NOMO-1 (cell line): Measurements from ENCODE around the gene KMT2D.

Experiments
- DNase-seq, 2 experiments: peaks; one replicate each; lab custom pipeline; 2025; ENCODE audit not compliant: unreplicated experiment in 2 of 2; lab: John Stamatoyannopoulos, UW

The KMT2D gene

DNA sequence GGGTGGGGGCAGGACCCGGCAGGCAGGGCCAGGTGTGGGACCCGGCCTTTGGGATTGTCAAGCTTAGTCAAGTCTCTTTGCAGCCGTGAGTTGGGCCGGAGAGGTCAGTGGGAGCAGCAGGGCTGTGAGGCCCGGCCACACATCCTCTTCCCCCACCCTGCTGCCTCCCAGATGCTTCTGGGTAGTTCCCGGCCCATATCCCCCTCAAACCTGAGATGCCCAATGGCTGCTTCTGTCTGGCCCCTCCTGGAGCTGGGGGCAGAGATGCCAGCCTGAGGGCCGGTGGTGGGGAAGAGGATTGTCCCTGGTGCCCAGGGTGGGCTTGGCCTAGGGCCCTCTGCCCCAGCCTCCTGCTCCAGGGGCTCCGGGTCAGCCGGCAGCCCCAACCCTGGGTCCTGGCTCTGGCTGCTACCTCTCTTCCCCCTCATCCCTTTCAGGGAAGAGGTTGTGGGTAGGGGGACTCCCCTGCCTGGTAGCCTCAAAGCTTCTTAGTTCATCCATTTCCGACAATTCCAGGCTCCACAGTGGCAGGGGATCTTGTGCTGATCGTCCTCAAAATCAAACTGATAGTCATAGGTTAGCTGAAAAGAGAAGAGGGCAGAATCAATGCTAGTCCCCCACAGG lies 39.2 kb downstream of the KMT2D start:
- no peak for DNase-seq

DNA sequence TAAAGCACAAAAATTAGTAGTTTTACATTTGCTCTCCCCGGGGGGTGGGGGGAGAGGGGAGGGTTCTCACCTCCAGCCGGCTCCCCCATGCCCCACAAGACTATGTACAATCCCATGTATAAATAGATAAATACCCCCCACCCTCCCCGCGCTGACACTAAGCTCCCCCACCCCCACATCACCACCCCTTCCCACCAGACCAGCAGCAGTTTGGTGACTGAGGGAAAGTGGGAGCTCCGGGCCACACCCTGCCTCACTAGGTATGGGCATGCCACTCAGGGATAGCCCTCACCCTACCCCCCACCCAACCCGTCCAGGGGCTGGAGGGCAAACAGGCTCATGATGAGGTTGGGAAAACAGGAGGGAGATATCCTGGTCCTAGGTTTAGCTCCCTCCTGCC lies 40.2 kb downstream of the KMT2D start:
- no peak for DNase-seq

DNA sequence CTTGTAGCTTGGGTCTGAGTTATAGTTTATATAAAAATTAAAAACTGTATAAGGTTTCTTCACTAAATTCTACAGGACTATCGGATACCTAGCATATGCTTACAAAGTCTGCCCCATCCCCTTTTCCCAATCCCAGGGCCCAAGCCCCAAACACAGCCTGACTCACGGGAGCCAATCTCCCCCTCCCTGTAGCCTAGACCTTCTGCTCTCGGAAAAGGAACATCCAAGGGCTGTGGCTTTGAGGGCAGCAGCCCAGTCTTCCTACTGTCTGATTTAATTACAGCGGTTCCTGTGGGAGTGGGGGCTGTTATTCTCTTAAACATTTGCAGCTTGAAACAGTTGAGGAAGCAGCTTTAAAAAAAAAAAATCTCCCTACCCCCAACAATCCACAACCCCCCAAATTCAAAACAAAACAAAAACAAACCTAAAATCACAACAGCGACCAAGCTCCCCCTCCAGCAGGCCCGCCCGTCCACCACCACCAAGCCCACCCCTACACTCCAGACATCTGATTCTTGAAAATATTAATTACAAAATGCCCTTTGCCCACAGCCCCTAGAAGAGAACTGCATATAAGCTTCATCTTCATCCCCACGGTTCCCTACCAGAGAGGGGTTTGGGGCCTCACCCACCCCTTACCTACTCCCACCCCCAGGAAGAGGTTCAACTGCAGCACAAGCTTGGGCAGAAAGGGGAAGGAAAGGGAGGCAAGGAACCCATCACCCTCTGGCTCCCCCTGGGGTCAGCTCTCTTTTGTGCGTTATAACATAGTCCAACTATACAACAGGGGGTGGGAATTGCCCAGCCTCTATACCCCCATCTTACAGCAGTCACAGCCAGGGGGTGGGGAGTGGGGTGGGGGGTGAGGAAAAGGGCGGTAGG lies 40.9 kb downstream of the KMT2D start:
- DNase-seq, result peak; percentile 73 to 83

DNA sequence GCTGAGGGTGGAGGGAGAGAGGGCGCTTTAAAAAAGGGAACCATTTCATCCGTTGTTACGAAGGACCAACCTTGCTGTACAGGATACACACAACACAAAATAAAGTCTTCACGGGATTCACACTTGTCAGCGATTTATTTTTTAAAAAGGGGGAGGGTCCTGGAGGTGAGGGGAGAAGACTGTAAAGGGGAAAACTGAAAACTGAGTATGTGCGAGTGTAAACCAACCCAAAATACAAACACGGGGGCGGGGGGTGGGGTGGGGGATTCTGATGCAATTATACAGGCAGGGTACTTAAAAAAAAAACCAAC lies 41.5 kb downstream of the KMT2D start:
- no peak for DNase-seq

DNA sequence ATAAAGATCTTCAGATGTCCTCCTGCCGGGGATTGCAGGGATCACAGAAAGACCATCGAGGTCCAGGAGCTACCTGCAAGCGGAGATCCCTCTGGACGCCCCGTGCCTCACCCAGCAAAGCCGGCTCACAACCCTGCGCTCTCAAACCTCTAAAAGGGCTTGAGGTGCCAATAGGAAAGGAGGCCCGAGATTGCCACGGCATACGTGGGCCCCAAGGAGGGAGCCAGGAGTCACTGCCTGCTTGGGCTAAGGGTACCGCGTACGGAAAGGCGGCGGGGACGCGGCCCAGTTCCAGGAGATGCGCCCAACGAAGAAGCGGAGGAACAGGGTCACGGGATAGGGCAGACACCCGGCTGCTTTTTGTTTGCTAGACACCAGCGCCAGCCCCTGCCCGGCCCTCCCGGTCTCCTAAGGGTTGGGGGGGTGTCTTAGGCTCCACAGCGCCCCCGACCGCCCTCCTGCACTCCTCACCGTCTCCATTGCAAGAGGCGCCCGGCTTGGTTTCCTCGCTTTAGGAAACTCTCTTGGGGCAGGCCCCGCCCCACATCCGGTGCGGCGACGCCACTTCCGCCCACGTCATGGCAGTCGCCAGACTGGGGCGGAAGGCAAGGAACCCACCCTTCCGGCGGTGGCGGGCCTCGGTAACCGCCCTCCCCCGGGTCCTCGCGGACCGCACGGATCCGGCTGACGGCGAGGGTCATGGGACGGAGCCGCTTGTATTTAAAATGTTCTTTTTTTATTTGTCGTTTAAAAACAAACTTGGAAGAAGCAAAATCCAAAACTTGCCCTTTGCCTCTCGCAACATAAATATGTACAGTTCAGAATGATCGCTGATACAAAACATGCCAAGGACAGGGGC lies 42.1 kb downstream of the KMT2D start, which contains the start of gene PRKAG1:
TSS of gene PRKAG1 (minus strand) at position 516 of the 859 bp plus-strand sequence. CDS start at position 480, 36 bp downstream.
- peak; percentile 96 to 98 for DNase-seq

DNA sequence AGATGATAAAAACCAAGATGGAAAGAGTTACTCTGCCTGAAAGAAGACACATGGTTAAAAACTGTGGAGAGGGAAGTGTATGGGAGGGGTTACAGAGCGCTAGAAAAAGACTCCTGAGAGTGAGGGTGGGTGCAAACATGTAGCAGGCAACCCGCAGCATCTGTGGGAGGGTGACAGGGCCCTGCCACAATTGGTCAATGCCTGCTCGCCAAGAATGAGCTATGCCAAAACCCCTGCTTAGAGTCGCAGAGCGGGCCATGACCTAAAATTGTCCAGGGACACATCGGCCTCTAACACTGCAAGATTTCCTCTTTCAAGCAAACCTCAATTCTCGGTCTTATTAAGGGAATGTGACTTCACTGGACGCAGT lies 42.7 kb downstream of the KMT2D start:
- peak; percentile 29 to 31 for DNase-seq

DNA sequence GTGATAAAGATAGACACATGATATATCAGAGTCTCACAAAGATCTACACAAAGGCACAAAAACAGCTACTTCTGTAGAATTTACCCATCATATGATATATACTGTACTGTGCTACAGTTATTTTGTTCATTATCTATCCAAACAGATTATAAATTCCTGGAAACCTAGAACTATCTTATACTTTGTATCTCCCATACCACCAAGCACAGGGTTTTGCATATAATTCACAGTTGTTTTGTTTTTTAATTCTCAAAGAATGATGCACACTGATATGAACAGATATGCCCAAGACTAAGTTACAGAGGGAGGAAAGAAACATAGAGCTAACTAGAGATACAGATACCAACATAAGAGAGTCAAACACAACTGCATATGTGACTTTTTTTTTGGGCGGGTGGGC lies 45.4 kb downstream of the KMT2D start:
- DNase-seq, result no peak

DNA sequence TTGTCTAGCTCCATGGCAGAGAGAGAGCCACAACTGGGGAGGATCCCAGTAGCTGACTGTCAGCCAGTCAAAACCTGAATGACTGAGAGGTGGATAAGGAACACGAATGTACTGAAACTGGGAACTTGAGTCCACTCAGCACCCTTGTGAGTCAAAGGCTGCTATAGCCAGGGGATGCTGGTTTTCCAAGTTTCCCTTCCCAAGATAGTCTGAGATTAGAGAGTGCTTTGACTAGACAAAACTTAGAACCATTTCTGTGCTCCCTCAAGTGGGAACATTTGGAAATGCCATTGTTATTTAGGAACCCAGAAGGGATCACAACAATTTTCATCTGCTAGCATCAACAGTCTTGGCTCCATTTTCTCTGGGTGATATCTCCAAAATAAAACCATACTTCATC lies 46.0 kb downstream of the KMT2D start:
- no peak for DNase-seq

DNA sequence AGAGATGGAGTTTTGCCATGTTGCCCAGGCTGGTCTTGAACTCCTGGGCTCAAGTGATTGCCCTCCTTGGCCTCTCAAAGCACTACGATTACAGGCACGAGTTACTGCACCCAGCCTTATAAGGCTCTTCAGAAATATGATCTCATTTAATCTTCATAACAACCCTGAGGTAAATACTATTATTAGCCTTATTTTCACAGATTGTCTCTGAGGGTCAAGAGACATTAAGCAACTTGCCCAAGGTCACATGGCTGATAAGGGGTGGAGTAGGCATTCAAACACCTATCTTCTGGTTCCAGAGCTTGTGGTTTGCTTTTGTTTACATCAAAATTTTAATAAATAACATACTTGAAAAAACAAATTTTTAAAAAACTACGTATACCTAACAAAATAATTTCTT lies 47.2 kb downstream of the KMT2D start:
- DNase-seq, result no peak

DNA sequence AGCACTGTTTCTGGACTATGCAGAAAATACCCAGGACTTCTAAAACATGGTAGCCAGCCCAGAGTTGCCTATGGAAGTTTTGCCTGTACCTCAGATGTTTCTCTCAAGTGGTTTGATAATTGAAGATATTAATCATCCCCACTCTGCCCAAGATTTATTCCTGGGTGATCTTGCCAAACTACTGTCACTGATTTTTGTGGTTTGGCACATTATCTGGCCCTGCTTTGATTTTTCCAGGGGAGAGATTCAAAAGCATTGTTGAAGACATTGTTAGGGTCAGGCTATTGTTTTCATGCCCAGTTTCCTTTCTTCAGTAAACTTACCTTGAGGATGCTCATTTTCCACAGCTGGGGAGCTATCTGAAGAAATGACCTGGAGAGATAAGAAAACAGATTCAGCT lies 47.9 kb downstream of the KMT2D start:
- no peak for DNase-seq
